NCI-H2107 (cell line): ENCODE results near the gene OR11H6.
"Not testable (repeated sequence)": the region's sequence is repeated elsewhere in the genome, so short reads cannot be mapped to it uniquely, and the experiment has no call there.

Source experiments
- DNase-seq: peaks from one replicate; lab custom pipeline; 2025; lab: John Stamatoyannopoulos, UW

The OR11H6 gene

DNA sequence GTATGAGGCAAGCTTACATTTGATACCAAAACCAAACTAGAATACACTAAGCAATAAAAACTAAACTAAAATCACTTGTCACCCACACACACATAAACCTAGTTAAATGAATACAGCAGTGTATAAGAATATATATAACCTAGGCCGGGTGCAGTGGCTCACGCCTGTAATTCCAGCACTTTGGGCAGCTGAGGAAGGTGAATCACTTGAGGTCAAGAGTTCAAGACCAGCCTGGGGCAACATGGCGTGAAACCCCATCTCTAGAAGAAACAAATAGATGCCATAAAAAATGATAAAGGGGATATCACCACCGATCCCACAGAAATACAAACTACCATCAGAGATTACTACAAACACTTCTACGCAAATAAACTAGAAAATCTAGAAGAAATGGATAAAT is 40.9 kb downstream of the OR11H6 start:
- not testable (repeated sequence) for DNase-seq

DNA sequence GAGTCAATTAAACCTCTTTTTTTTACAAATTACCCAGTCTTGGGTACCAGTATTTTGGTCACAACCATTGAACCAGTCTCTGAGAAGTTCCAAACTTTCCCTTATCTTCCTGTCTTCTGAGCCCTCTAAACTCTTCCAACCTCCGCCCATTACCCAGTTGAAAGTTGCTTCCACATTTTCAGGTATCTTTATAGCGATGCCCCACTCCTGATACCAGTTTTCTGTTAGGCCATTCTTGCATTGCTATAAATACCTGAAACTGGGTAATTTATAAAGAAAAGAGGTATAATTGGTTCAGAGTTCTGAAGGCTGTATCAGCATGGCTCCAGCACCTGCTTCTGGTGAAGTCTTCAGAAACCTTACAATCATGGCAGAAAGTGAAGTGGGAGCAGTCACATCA is 50.6 kb downstream of the OR11H6 start:
- DNase-seq: no peak
